PC-9 (cell line): ENCODE data around the gene NCBP1.

Experiments used
- CTCF ChIP-seq: fragments of 200-600 bp; sonication (generic); conservative IDR thresholded peaks from 2 replicates; pipeline ENCODE4 v1.6.1; 2017; ENCODE audit warnings: mixed run types, antibody characterized with exemption, mild to moderate bottlenecking, moderate library complexity
- EZH2 ChIP-seq: fragments of 200-600 bp; sonication (generic); IDR thresholded peaks from 2 replicates; pipeline ENCODE4 v1.8.0; 2017; ENCODE audit warnings: antibody characterized with exemption, low read depth

GRCh38 chr9:97660847-97661246 lies 27.2 kb downstream of the NCBP1 start:
- TF ChIP-seq CTCF (no peak), EZH2 (no peak)
